GM21529 (cell line): Measurements from ENCODE around the gene CFAP210.
"Not testable (repeated sequence)": the region's sequence is repeated elsewhere in the genome, so short reads cannot be mapped to it uniquely, and the experiment has no call there.

ENCODE experiments used
- ATAC-seq: cut with Tn5 transposase; IDR thresholded peaks from one replicate; pipeline ENCODE4 v1.9.1; 2021; ENCODE audit not compliant: unreplicated experiment

The CFAP210 gene

DNA sequence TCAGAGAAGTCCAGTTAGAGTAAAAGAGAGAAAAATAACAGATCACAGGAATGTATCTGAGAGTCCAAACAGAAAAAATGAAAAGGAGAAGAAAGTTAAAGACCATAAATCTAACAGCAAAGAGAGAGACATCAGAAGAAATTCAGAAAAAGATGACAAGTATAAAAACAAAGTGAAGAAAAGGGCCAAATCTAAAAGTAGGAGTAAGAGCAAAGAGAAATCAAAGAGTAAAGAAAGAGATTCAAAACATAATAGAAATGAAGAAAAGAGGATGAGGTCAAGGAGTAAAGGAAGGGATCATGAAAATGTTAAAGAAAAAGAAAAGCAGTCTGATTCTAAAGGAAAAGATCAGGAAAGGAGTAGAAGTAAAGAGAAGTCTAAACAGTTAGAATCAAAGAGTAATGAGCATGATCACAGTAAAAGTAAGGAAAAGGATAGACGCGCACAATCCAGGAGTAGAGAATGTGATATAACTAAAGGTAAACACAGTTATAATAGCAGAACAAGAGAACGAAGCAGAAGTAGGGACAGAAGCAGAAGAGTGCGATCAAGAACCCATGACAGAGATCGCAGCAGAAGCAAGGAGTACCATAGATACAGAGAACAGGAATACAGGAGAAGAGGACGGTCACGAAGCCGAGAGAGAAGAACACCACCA is 57.6 kb downstream of the CFAP210 start:
- ATAC-seq = no peak

DNA sequence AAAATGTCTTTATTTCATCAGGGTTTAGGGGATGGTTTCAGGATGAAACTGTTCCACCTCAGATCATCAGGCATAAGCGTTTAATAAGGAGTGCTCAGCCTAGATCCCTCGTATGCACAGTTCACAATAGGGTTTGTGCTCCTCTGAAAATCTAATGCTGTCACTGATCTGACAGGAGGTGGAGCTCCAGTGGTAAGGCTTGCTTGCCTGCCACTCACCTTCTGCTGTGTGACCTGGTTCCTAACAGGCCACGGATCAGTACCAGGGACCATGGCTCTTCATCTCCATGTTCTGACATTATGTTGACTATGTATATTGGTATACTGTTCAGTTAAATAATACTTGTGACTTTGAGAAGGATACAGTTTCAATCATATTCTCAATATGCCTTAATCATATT is 68.4 kb downstream of the CFAP210 start:
- no peak for ATAC-seq

DNA sequence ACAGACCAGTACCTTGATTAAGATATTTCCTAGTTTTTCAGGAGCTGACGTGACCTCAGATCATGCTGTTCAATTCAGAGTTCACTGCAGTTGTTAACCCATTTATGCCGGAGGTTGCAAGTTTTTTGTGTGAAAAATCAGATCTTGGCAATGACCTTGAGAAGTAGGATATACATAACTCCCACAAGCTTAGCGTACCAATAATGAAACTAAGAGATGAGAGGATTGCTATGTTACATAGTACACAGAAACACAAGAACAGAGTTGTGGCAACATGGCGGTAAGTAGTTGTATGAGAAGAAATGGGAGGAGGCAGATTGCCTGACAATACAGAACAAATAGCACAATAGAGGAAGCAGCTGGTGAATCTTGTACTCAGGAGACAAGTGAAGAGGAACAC is 71.0 kb downstream of the CFAP210 start:
- ATAC-seq = no peak

DNA sequence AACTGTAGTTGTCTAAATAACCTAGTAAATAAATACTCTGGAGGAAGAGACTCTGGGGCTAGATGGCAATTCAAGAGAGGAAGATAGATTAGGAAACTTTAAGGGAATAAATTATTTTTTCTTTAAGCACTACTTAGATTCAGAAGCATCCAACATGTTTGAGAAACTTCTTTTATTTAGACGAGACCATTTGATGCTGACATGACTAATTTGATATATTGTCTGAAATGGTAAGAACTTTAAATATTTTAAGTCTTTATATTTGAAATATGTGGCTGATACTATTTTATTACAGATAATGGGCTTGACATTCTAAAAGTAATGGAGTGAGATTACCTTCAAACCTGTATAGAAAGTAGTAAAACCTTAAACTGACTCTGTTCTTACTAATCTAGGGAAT is 73.7 kb downstream of the CFAP210 start:
- ATAC-seq = no peak

DNA sequence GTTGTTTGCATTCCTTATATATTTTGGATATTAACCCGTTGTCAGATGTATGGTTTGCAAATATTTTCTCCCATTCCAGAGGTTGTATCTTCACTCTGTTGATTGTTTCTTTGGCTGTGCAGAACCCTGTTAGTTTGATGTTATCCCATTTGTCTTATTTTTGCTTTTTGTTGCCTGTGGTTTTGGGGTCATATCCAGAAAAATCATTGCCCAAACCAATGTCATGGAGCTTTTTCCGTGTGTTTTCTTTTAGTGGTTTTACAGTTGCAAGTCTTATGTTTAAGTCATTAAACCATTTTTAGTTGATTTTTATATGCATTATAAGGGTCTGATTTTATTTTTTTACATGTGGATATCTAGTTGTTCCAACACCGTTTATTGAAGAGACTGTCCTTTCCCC is 74.3 kb downstream of the CFAP210 start:
- no peak for ATAC-seq

DNA sequence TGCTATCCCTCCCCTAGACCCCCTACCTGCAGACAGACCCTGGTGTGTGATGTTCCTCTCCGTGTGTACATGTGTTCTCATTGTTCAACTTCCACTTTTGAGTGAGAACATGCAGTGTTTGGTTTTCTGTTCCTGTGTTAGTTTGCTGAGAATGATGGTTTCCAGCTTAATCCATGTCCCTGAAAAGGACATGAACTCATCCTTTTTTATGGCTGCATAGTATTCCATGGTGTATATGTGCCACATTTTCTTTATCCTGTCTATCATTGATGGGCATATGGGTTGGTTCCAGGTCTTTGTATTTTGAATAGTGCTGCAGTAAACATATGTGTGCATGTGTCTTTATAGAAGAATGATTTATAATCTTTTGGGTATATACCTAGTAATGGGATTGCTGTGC is 78.2 kb downstream of the CFAP210 start:
- ATAC-seq = not testable (repeated sequence)

DNA sequence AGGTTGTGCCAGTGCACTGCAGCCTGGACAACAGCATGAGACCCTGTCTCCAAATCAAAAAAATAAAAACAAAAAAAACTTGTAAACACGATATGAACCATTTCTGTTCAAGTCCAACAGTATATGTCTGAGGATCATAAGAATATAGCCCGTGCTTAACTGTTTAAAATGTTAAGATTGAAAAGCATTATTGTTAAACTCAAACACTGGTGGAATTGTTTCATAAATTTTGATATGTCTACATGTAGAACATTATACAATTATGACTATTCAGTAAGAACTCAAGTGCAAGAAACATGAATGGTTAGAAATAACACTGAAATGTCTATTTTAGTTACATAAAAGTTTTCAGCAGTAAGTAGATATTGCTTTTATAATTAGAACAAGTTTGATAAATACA is 80.3 kb downstream of the CFAP210 start:
- no peak for ATAC-seq

DNA sequence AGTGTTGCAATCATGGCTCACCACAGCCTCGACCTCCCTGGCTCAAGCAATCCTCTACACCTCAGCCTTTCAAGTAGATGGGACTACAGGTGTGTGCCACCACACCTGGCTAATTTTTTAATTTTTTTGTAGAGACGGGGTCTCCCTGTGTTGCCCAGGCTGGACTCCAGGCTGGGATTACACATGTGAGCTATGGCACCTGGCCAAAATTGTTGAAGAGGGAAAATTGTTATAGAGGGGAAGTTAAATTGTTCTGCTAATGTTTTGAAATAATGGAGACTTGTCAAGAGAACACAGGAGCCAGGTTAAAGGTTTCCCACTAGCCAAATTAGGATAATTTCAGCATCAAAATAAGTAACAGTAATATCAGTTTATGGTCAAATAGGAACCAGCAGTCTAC is 84.9 kb downstream of the CFAP210 start:
- no peak for ATAC-seq

DNA sequence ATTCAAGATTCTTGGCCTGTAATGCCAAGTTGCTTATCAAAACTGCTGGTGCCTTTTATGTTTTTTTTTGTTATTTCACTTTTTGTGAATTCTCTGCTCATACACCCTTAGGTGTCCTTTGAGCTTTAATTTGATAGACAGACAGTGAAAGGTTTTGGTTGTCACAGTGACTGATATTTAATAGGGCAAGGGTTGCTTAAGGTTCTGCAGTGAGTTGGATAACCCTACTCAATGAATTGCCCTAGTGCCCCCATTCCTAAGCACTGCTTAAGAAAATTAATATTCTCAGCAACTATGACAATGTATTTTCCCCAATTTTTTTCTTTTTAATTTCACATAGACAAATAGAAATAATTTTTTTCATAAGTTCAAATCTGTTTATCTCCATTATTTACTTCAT is 94.6 kb downstream of the CFAP210 start:
- ATAC-seq = no peak

DNA sequence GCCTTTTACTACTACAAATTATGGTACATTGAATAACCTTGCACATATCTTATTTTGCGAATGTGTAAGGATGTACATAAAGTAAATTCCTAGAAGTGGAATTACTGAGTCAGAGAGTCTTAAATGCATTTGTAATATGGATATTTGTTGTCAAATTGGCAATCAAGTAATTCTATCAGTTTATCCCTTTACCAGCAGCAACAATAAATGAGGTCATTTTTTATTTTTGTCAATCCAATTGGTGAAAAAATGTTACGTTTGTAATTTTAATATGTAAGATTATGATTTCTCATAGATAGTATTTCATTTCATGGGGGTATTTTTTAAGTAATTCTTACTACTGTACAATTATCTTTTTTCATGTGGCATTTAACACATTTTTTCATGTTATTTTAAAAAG is 95.2 kb downstream of the CFAP210 start:
- no peak for ATAC-seq

DNA sequence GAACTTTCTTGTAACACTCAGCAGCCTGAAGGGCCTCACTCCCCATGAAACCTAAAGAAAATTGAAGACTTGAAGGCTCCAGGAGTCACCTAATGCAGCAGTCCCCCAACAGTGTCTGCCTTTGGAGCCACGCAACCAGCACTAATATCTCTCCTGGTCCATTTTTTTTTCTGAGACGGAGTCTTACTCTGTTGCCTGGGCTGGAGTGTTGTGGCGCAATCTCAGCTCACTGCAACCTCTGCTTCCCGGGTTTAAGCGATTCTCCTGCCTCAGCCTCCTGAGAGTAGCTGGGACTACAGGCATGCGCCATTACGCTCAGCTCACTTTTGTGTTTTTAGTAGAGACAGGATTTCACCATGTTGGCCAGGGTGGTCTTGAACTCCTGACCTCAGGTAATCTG is 97.7 kb downstream of the CFAP210 start:
- ATAC-seq = not testable (repeated sequence)
